Lung microvascular endothelial cell (primary cell): ENCODE measurements around the gene TANGO6. TPM values are rescaled to one million over a fixed set of nuclear protein-coding genes. Genes with fewer than 3 reads are reported as not detected.

Source experiments
- total RNA-seq: library from RNA; depleted of rRNA; stranded (reverse); fragments of >200 nt; gene quantifications from 2 replicates; pipeline ENCODE4 v1.2.1, GENCODE V29; 2014

The TANGO6 gene
- total RNA-seq, 1 donor from 2014 or later = 17.1 TPM

Other genes with a start within 250 kb of the TANGO6 start
- gene CDH3, start 198.2 kb upstream of the TANGO6 start, total RNA-seq = not detected in 2 replicates
- not detected in 2 replicates for gene CDH1, start 106.2 kb upstream of the TANGO6 start, total RNA-seq